K562 (cell line): ENCODE measurements around the gene MGST1. TPM values are rescaled to one million over a fixed set of nuclear protein-coding genes. Genes with fewer than 3 reads are reported as not detected.

Experiments
- ATAC-seq: fragments of 200-7000 bp; cut with Tn5 transposase; 3 replicates; pipeline ENCODE4 v1.9.1; 2020; ENCODE audit warnings: moderate library complexity
- BruUV-seq: library from RNA; stranded (reverse); fragments of 400-500 nt; replicated peaks from 2 replicates; lab custom pipeline; 2021; lab: Mats Ljungman, UMichigan
- CTCF ChIA-PET: fragments of 300-600 bp; formaldehyde crosslinking; extraction: SDS; loops from one replicate; lab custom pipeline; 2021; ENCODE audit warnings: low intra/inter-chr PET ratio; lab: Yijun Ruan, JAX
- POLR2A ChIA-PET: fragments of 300-600, 350-650 bp; sonication (Branson Sonifier 250); formaldehyde crosslinking; extraction: SDS; loops from one replicate; lab custom pipeline; 2021; ENCODE audit warnings: antibody characterized with exemption, inconsistent platforms; lab: Yijun Ruan, JAX
- DNase-seq, 4 experiments: peaks; one replicate each; pipeline versions ENCODE4 v3.0.0 to v3.0.0-alpha.2; 2011 to 2018; ENCODE audit warnings: low spot score in 3 of 4, mixed read lengths in 3 of 4; ENCODE audit errors: extremely low read depth in 1 of 4
- FAIRE-seq: peaks from 2 replicates; lab custom pipeline; 2011; peaks lifted over from hg19 to GRCh38; lab: Jason Lieb, UNC
- H2AFZ ChIP-seq: 2 replicates; pipeline ENCODE4 v1.6.0; 2011; ENCODE audit warnings: low read depth, low read length, control low read depth, inconsistent platforms
- H3K27ac ChIP-seq: fragments of 200-600 bp; 3 replicates; pipeline ENCODE4 v1.8.0; 2011; ENCODE audit warnings: low read depth, mild to moderate bottlenecking, control low read depth, inconsistent platforms, low read length, moderate library complexity, mixed read lengths; ENCODE audit errors: extremely low read depth
- H3K27me3 ChIP-seq, 2 experiments: fragments of 300-600 bp in 1 of 2; 2 replicates in 1 of 2; 3 replicates in 1 of 2; pipeline versions ENCODE4 v1.6.0 to v1.8.0; 2011; ENCODE audit warnings: inconsistent platforms in 2 of 2, low read length in 2 of 2, mild to moderate bottlenecking in 1 of 2, mixed read lengths in 1 of 2, moderate library complexity in 1 of 2; ENCODE audit not compliant: control insufficient read depth in 2 of 2, insufficient read depth in 2 of 2
- H3K36me3 ChIP-seq: fragments of 300-600 bp; 3 replicates; pipeline ENCODE4 v1.8.0; 2011; ENCODE audit warnings: mild to moderate bottlenecking, low read length, inconsistent platforms; ENCODE audit not compliant: control insufficient read depth, insufficient read depth
- H3K4me1 ChIP-seq, 2 experiments: fragments of 200-600 bp in 1 of 2; replicated peaks in 1 of 2; 2 replicates in 1 of 2; 3 replicates in 1 of 2; pipeline versions ENCODE4 v1.5.1 to v1.8.0; 2011; ENCODE audit warnings: inconsistent platforms in 2 of 2, low read length in 2 of 2, mild to moderate bottlenecking in 1 of 2, mixed read lengths in 1 of 2, moderate library complexity in 1 of 2; ENCODE audit not compliant: control insufficient read depth in 2 of 2, insufficient read depth in 2 of 2
- H3K4me2 ChIP-seq: 2 replicates; pipeline ENCODE4 v1.6.1; 2011; ENCODE audit warnings: low read length, control low read depth, inconsistent platforms, mixed read lengths; ENCODE audit not compliant: insufficient read depth
- H3K4me3 ChIP-seq: fragments of 200-600 bp; sonication (generic), shearing (Covaris generic); 2 replicates; pipeline ENCODE4 v1.5.1; 2016; ENCODE audit warnings: control low read depth, inconsistent platforms
- H3K79me2 ChIP-seq: fragments of 200-600 bp; 3 replicates; pipeline ENCODE4 v1.8.0; 2011; ENCODE audit warnings: low read length, inconsistent platforms; ENCODE audit not compliant: control insufficient read depth, insufficient read depth
- H3K9ac ChIP-seq, 2 experiments: 2 replicates each; pipeline versions ENCODE4 v1.6.0 to v1.6.1; 2011; ENCODE audit warnings: low read depth in 2 of 2, low read length in 2 of 2, control low read depth in 1 of 2, inconsistent platforms in 1 of 2, mild to moderate bottlenecking in 1 of 2, mixed read lengths in 1 of 2; ENCODE audit not compliant: insufficient read depth in 1 of 2
- H3K9me1 ChIP-seq: one replicate; pipeline ENCODE4 v1.6.0; 2011; ENCODE audit warnings: inconsistent platforms, mild to moderate bottlenecking, low read length, moderate library complexity; ENCODE audit not compliant: control insufficient read depth, insufficient read depth
- H3K9me3 ChIP-seq: replicated peaks from 2 replicates; pipeline ENCODE4 v1.5.1; 2011; ENCODE audit warnings: low read depth, low read length, inconsistent platforms; ENCODE audit not compliant: control insufficient read depth, insufficient read depth
- H4K20me1 ChIP-seq: replicated peaks from 2 replicates; pipeline ENCODE4 v1.6.1; 2011; ENCODE audit warnings: low read length, inconsistent platforms, mixed read lengths; ENCODE audit not compliant: control insufficient read depth, insufficient read depth
- BRF1 ChIP-seq: IDR thresholded peaks from 3 replicates; pipeline ENCODE4 v1.6.1; 2011; ENCODE audit warnings: borderline replicate concordance, mild to moderate bottlenecking; ENCODE audit not compliant: insufficient read length; ENCODE audit errors: extremely low read depth
- ETV6 ChIP-seq, 3 experiments: fragments of 150-350 bp in 1 of 3; sonication (generic) in 1 of 3; formaldehyde crosslinking in 1 of 3; IDR thresholded peaks; 2 replicates each; pipeline versions ENCODE4 v1.6.1 to v1.8.0; 2014 to 2022; ENCODE audit warnings: borderline replicate concordance in 2 of 3, low read depth in 2 of 3, antibody characterized with exemption in 1 of 3, low read length in 1 of 3, mild to moderate bottlenecking in 1 of 3, missing genetic modification reagents in 1 of 3
- HNRNPH1 ChIP-seq: fragments of 200-400 bp; formaldehyde crosslinking; optimal IDR thresholded peaks from 2 replicates; pipeline ENCODE3; 2017; ENCODE audit warnings: low read depth, mild to moderate bottlenecking, low read length, moderate library complexity
- NELFE ChIP-seq: IDR thresholded peaks from 2 replicates; pipeline ENCODE4 v1.6.1; 2011; ENCODE audit warnings: mild to moderate bottlenecking; ENCODE audit not compliant: insufficient read depth, insufficient read length
- TEAD4 ChIP-seq, 2 experiments: sonication (generic) in 1 of 2; formaldehyde crosslinking in 1 of 2; IDR thresholded peaks; 2 replicates each; pipeline versions ENCODE4 v1.6.1 to v1.8.0; 2012 to 2022; ENCODE audit warnings: borderline replicate concordance in 1 of 2, inconsistent platforms in 1 of 2, low read length in 1 of 2, mild to moderate bottlenecking in 1 of 2, missing genetic modification reagents in 1 of 2
- WGBS: fragments of 100-300 bp; shearing (Covaris generic); methylation state at CpG from one replicate; pipeline ENCODE4 v1.1.6; 2016; ENCODE audit warnings: low coverage, mixed read lengths; ENCODE audit not compliant: insufficient coverage; ENCODE audit errors: missing lambda C conversion rate; 5-methylcytosine and 5-hydroxymethylcytosine counted together
- in situ Hi-C: fragments of 300-500 bp; cut with MboI; formaldehyde crosslinking; loops from 4 replicates; pipeline ENCODE4 v1.15.0; 2018; ENCODE audit warnings: inconsistent platforms, mixed read lengths
- intact Hi-C: fragments of 100-400 bp; cut with micrococcal nuclease; formaldehyde crosslinking; loops from 2 replicates; pipeline ENCODE4 v1.14.2; 2022
- polyA plus RNA-seq, 8 experiments: library from polyadenylated mRNA; depleted of rRNA in 4 of 8; stranded (reverse) in 5 of 8; unstranded in 3 of 8; fragments of >200 nt; fragmentation: Nextera tagmentation in 2 of 8; fragmentation: Illumina TruSeq in 1 of 8; extraction: Ambion mirVana in 2 of 8; extraction: Trizol in 1 of 8; gene quantifications; 2 replicates each; pipeline versions ENCODE4 v1.2.1 to v1.2.3, GENCODE V29; 2011 to 2014; ENCODE audit warnings: inconsistent platforms in 1 of 8, missing spikeins in 1 of 8
- total RNA-seq, 7 experiments: library from RNA; depleted of rRNA in 6 of 7; stranded (reverse); fragments of >200 nt in 6 of 7; fragmentation: Illumina TruSeq in 2 of 7; extraction: Trizol in 2 of 7; gene quantifications; 2 replicates each; pipeline versions ENCODE4 v1.2.1 to v1.2.3, GENCODE V29; 2011 to 2021; ENCODE audit warnings: low replicate concordance in 1 of 7
- TF ChIP-seq, protein P1 (sequence below), 2 experiments: fragments of 450-650 bp; IDR thresholded peaks; 2 replicates each; pipeline ENCODE4 v1.6.1; 2018; ENCODE audit warnings: mild to moderate bottlenecking in 2 of 2, low read depth in 1 of 2; ENCODE audit not compliant: partially characterized antibody in 2 of 2
- TF ChIP-seq, protein P2 (sequence below): sonication (generic); formaldehyde crosslinking; IDR thresholded peaks from 2 replicates; pipeline ENCODE4 v1.8.0; 2022; ENCODE audit warnings: mild to moderate bottlenecking, missing genetic modification reagents
- TF ChIP-seq, protein P3 (sequence below): fragments of 250-450 bp; sonication (Bioruptor Pico); IDR thresholded peaks from 2 replicates; pipeline ENCODE4 v1.9.0; 2021; ENCODE audit warnings: mild to moderate bottlenecking

MGST1 gene
- total and polyA plus RNA-seq, 9 of the 15 experiments (the other 6 are each of a cell fraction or from before 2014, with no cell fraction given) = 12.1 to 190 (median 73.3) TPM

DNA sequence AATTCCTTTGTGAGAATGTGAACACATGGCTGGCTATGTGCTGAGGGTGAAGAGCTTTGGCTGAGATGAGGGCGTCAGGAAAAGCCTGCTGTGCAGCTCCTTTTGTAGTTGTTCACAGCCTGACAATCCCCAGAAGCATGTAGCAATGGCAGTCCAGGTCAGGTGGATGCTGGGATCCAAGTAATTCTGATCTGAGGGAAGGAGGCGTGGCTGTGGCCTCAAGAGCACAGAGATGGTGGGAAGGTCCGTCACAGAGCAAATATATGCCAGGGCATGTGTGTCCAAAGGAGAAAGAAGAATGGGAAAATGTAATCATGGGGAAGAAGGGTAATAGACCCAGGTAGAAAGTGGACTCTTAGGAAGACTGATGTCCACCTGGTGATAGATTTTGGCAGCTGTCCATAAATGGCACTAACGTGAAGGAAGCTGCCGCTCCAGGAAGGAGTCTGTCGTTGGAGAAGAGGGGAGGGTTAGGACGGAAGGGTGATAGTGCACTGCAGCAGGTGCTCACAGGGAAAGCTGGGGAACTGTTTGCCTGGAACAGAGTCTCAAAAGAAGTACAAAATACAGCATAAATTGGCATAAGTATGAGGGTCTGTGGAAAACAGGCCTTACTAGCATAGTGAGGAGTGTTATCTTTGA is 13.8 kb downstream of the MGST1 start:
- 61% methylated on average over 3 of the region's 7 CpGs for WGBS
- DNase-seq = no peak
- ChIA-PET CTCF (no interaction called here), POLR2A (interaction anchor here (0.6 to 0.7 kb wide), 2 partner anchors 17 to 186 kb away, joined by 3 read pairs; no protein-coding TSS in a partner anchor)
- no peaks in the 10 kb centered on the region for H3K9me3 ChIP-seq
- H3K9me1 ChIP-seq = no peaks in the 10 kb centered on the region
- BruUV-seq = no TSS peak
- H3K79me2 ChIP-seq = no peaks in the 10 kb centered on the region
- no peak overlapping the region for H3K4me2 ChIP-seq
- FAIRE-seq = no peak
- H3K9ac ChIP-seq = no peak overlapping the region
- no peak overlapping the region for H3K4me3 ChIP-seq
- TF ChIP-seq NELFE (no peak), TEAD4 (IDR thresholded peaks at IDR 0.05; ENCODE audit: low read length) (no peak), TEAD4 (CRISPR knock-in tag; IDR thresholded peaks at IDR 0.05; ENCODE audit: borderline replicate concordance) (no peak), HNRNPH1 (no peak), BRF1 (no peak), ETV6 (IDR thresholded peaks at IDR 0.05; ENCODE audit: borderline replicate concordance in 1 of 2, low read depth in 2 of 2, low read length in 1 of 2) (no peak), ETV6 (CRISPR knock-in tag; IDR thresholded peaks at IDR 0.05; ENCODE audit: borderline replicate concordance) (no peak)
- TF ChIP-seq, protein P1, sequence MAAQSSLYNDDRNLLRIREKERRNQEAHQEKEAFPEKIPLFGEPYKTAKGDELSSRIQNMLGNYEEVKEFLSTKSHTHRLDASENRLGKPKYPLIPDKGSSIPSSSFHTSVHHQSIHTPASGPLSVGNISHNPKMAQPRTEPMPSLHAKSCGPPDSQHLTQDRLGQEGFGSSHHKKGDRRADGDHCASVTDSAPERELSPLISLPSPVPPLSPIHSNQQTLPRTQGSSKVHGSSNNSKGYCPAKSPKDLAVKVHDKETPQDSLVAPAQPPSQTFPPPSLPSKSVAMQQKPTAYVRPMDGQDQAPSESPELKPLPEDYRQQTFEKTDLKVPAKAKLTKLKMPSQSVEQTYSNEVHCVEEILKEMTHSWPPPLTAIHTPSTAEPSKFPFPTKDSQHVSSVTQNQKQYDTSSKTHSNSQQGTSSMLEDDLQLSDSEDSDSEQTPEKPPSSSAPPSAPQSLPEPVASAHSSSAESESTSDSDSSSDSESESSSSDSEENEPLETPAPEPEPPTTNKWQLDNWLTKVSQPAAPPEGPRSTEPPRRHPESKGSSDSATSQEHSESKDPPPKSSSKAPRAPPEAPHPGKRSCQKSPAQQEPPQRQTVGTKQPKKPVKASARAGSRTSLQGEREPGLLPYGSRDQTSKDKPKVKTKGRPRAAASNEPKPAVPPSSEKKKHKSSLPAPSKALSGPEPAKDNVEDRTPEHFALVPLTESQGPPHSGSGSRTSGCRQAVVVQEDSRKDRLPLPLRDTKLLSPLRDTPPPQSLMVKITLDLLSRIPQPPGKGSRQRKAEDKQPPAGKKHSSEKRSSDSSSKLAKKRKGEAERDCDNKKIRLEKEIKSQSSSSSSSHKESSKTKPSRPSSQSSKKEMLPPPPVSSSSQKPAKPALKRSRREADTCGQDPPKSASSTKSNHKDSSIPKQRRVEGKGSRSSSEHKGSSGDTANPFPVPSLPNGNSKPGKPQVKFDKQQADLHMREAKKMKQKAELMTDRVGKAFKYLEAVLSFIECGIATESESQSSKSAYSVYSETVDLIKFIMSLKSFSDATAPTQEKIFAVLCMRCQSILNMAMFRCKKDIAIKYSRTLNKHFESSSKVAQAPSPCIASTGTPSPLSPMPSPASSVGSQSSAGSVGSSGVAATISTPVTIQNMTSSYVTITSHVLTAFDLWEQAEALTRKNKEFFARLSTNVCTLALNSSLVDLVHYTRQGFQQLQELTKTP (IDR thresholded peaks at IDR 0.05; ENCODE audit: low read depth in 1 of 2, partially characterized antibody in 2 of 2) = no peak
- TF ChIP-seq, protein P2, sequence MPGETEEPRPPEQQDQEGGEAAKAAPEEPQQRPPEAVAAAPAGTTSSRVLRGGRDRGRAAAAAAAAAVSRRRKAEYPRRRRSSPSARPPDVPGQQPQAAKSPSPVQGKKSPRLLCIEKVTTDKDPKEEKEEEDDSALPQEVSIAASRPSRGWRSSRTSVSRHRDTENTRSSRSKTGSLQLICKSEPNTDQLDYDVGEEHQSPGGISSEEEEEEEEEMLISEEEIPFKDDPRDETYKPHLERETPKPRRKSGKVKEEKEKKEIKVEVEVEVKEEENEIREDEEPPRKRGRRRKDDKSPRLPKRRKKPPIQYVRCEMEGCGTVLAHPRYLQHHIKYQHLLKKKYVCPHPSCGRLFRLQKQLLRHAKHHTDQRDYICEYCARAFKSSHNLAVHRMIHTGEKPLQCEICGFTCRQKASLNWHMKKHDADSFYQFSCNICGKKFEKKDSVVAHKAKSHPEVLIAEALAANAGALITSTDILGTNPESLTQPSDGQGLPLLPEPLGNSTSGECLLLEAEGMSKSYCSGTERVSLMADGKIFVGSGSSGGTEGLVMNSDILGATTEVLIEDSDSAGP = no peak
- TF ChIP-seq, protein P3, sequence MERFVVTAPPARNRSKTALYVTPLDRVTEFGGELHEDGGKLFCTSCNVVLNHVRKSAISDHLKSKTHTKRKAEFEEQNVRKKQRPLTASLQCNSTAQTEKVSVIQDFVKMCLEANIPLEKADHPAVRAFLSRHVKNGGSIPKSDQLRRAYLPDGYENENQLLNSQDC = no peak
- no peak for ATAC-seq
- no peak overlapping the region for H3K27ac ChIP-seq
- intact Hi-C loops (loop anchor here (10.0 kb wide), 2 partner anchors 166 to 376 kb away; no protein-coding TSS in a partner anchor), in situ Hi-C loops (no loop called here)
- no peaks in the 10 kb centered on the region for H3K27me3 ChIP-seq
- no peak overlapping the region for H2AFZ ChIP-seq
- H3K4me1 ChIP-seq = no peaks in the 10 kb centered on the region
- peaks cover 19% of the 10 kb centered on the region; the same call in 1 of the 3 replicates for H3K36me3 ChIP-seq
- no peaks in the 10 kb centered on the region for H4K20me1 ChIP-seq
